Endometrial microvascular endothelial cells (primary cell): ENCODE measurements around the gene SEZ6. TPM values are rescaled to one million over a fixed set of nuclear protein-coding genes. Genes with fewer than 3 reads are reported as not detected.

ENCODE experiments used
- in situ Hi-C: cut with HindIII; loops from 2 replicates; pipeline ENCODE4 v1.10.0; 2017; ENCODE audit warnings: low sequenced_read_pairs, low pct_unique_long_range_greater_than_20kb; ENCODE audit errors: inconsistent ontology term
- total RNA-seq: library from RNA; depleted of rRNA; stranded (reverse); fragments of >200 nt; gene quantifications from one replicate; pipeline ENCODE4 v1.2.3, GENCODE V29; 2015; ENCODE audit errors: inconsistent ontology term

SEZ6 gene, protein sequence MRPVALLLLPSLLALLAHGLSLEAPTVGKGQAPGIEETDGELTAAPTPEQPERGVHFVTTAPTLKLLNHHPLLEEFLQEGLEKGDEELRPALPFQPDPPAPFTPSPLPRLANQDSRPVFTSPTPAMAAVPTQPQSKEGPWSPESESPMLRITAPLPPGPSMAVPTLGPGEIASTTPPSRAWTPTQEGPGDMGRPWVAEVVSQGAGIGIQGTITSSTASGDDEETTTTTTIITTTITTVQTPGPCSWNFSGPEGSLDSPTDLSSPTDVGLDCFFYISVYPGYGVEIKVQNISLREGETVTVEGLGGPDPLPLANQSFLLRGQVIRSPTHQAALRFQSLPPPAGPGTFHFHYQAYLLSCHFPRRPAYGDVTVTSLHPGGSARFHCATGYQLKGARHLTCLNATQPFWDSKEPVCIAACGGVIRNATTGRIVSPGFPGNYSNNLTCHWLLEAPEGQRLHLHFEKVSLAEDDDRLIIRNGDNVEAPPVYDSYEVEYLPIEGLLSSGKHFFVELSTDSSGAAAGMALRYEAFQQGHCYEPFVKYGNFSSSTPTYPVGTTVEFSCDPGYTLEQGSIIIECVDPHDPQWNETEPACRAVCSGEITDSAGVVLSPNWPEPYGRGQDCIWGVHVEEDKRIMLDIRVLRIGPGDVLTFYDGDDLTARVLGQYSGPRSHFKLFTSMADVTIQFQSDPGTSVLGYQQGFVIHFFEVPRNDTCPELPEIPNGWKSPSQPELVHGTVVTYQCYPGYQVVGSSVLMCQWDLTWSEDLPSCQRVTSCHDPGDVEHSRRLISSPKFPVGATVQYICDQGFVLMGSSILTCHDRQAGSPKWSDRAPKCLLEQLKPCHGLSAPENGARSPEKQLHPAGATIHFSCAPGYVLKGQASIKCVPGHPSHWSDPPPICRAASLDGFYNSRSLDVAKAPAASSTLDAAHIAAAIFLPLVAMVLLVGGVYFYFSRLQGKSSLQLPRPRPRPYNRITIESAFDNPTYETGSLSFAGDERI
- not detected for total RNA-seq

DNA sequence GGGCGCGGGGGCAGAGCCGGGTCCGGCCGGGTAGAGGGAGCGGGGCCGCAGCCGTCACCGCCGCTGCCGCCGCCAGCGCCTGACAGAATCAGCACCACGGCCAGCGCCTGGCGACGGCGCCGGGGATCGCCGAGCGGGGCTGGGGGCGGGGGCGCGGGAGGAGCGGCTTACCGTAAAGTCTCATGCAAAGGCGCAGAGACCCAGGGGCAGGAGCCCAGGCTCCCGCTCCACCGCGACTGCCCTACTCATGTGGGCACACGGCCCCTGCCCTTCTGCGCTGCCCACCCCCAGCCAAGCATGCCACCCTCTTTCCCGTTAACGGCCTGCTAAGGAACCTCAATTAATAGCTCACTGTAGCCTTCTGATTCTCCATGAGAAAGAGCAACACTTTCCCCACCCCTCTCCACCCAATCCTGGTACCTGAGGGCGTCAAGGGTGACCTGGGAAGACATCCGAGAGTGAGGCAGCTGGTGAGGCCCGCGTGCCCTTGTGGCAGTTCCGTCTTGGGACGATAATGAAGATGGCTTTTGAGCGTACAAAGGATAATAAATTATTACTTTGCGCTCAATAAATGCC lies at the start of gene SEZ6:
Gene SEZ6 (minus strand): TSS at position 98 of the 576 bp plus-strand sequence. CDS start 164 bp downstream, outside the sequence.
- in situ Hi-C loops: no loop called here

DNA sequence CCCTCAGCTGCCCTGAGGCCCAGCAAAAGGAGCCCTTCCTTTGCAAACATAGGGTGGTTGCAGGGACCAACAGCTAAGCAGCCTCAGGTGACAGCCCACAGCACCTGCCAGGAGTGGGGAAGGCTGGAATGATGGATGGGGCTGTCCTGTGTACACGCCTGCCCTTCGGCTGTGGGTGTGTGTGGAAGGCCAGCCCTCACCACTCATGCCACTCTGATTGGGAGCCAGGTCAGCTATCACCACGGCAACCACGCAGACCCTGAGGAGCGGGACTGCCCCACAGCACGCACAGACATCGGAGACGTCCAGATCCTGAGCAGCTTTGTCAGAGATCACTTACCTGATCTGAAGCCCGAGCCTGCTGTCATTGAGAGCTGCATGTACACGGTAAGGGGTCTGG lies 49.0 kb upstream of the SEZ6 start:
- in situ Hi-C loops: no loop called here

DNA sequence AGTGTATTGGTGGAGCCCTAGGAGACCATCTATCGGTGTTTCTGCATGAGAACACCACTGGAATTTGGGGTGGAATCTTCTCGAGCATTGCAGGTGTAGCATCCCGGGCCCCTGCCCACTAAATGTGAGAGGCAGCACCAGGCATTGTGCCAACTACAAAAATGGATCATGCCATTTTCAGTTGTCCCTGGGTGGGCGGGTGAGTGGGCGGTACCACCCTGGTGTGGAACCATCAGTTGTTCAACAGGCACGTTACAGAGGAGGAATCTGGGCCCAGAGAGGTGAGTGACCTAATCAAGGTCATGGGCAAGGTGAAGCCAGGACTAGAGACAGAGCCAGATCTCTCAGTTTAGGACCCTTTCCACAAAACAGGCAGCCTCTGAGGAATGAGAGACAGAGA lies 45.9 kb upstream of the SEZ6 start:
- in situ Hi-C loops: no loop called here

DNA sequence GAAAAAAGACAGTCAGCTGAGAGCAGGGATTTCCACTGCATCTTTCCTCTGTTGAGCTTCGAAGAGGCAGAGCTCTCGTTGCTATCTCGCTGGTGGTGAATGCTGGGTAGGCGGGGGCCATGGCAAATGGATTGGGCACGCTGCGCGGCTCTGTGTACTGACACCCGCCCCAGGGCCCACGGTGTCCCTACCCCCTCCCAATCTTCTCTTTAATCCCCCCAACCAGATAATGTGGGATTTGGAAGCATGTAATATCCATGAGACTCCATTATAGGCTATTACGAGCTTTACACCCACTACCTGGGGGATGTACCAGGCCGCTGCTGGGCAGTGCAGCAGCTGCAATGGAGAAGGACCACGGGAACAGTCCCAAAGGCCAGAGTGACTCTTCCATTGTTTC lies 45.4 kb upstream of the SEZ6 start:
- in situ Hi-C loops: no loop called here

DNA sequence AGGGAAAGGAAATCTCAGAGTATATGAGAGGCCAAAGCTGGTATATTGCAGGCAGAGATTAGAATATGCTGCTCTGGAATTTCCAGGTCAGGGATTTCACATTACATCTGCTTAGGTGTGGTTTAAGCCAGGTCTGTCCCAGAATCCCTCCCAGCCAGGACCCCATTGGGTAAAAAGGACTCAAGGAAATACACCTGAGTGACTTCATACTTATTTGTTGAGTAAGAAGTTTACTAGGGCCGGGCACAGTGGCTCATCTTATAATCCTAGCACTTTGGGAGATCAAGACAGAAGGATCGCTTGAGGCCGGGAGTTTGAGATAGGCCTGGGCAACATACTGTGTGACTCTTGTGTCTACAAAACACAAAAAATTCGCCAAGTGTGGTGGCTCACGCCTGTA lies 44.3 kb upstream of the SEZ6 start:
- in situ Hi-C loops: no loop called here

DNA sequence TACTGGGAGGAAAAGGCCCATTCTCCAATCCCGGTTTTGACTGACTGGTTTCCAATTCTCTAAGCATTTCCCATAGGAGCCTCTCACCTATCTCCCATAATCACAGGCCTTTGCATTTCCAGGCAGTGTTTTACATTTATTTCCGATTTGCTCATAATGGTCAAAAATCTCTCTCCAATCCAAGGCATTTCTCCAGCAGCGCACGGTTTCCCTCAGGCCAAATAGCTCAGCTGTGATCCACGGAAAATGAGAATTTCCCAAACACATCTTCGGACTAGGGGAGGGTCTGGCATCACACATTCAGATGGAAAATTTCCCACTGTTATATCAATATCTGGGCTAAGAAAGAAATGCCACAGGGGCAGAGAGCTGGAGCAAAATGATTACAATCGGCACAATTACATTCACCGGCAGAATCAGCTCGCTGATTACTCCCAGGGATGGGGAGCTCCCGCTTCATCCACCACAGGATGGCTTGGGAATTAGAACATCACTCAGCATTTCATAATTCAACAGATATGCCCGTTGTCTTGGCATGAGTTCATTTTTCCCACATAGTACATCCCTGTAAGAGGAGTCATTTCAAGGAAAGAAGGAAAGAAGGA lies 43.8 kb upstream of the SEZ6 start:
- in situ Hi-C loops: no loop called here

DNA sequence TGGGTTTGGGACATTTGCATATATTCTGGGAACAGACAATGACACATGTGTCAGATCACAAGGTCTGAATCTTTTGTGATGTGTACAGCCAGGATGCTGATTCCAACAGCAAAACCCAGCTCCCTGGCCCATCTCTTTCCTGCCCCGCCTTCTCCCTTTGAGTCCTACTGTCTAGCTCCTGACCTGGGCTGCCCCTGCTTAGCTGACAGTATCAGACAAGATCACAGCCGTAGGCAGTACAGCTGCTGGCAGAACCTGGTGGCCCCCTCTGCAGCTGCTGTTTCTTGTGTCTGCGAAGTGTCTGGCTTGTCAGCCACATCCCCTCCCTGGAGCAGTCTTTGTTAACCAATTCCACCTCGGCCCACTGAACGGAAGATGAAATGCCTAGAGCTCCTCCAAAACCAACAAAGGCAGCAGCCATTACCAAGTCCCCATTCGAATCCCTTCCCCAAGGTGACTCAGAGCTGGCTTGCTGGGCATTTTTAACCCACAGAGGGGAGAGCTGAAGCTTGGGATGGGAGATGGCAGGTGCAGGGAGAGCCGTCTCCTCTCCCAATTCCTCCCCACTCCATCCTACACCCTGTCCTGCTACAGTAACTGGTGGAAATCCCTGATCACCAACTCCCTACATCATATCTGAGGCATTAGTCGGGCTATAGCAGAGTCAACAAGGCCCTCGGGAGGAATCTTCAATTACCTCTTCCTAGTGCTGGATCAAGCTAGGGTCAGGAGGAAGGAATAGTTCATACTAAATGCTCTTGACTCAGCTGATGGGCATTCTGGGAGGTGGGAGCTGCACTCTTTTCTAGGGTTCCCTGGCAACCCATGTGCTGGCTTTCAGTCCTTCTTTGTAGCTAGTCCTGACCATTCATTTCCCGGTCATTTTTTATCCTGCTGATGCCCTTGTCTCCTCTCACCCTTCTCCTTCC lies 42.9 kb upstream of the SEZ6 start:
- in situ Hi-C loops: no loop called here

DNA sequence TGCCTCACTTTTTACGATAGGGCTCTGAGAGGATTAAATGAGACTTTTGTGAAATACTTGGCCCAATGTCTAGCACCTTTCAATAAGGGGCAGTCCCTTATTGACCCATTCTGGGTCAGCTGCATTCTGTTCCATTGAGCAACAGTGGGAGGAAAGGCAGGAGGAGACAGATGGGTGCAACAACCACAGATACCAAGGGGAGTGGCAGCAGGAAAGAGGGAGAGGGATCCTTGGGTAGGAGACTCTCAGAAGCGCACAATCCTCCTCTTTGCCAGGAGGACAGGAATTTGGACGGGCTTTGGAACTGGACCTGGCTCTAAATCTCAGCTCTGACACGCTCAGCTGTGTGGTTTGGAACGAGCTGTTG lies 40.6 kb upstream of the SEZ6 start:
- in situ Hi-C loops: no loop called here

DNA sequence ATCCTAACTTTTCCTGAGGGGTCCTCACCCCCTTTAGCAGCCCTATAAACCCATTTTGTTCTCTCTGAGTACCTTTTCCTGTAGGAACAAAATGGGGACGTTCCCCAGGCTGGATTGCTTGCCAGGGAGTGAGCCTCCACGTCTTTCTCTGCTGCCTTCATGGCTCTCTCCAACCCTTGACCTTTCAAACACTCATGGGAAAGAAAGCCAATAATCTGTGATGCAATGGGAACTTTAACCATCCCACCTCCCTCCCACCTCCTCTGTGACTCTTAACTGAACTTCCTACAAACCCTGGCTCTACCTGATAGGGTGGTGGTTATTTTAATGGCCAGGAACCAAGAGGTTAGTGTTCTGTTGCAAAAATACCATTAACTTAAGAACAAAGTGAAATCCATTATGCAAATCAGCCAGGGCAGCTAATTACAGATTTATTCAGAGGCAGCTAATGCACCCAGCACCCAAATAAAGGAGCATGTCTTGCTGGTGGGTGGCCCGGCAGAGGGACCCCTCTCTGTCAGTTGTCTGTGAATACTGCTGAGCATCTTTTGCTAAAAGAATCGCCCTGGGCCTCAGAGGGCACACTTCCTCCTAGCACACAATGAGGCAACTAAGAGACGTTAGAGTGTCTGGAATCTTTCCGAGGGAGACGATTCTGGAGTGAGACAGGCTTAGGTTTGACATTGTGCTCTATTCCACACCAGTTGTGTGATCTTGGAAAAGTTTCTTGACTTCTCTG lies 40.1 kb upstream of the SEZ6 start:
- in situ Hi-C loops: no loop called here

DNA sequence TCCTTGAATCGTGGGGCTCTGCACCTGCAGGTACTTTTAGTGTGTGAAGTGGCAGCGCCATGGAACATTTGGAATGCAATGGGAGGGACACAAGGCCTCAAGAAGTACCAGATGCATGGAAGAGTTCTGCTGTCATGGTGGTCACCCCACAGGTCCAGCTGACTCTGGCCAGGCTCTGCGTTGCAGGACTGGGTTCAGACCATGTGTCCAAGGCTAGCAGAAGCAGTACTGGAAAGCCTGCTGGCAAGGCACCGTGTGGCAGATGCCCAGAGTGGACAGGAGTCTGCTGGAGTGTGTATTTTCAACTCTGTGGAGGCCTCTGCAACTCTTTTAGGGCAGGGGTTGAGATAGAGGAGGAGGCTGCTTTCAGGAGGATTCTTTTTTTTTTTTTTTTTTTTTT lies 39.2 kb upstream of the SEZ6 start:
- in situ Hi-C loops: no loop called here

DNA sequence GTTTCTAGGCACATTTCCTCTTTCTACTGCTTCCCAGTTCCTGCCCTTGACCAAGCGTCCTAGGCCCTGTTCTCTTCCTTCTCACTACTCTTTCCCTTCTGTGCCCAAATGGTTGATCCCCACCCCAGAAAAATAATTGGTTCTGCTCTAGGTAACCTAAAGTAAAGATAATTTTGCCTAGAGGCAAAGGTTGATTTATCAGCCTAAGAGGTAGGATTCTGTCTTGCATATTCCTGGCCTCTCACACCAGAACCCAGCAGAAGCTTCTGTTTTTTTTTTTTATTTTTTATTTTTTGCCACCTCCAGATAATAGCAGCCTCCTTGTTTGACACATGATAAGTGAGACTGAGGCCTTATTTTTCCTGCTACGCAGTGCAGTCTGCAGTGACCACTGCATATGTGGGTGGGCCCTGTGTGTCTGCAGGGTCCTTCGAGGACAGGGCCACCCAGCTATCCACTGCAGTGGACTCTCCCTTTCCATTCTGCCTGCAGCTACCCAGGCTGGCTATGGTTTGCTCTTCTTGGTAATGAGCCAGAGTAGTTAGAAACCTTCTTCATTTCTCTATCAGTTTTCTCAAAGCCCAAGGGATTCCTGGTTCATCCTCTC lies 37.8 kb upstream of the SEZ6 start:
- in situ Hi-C loops: no loop called here

DNA sequence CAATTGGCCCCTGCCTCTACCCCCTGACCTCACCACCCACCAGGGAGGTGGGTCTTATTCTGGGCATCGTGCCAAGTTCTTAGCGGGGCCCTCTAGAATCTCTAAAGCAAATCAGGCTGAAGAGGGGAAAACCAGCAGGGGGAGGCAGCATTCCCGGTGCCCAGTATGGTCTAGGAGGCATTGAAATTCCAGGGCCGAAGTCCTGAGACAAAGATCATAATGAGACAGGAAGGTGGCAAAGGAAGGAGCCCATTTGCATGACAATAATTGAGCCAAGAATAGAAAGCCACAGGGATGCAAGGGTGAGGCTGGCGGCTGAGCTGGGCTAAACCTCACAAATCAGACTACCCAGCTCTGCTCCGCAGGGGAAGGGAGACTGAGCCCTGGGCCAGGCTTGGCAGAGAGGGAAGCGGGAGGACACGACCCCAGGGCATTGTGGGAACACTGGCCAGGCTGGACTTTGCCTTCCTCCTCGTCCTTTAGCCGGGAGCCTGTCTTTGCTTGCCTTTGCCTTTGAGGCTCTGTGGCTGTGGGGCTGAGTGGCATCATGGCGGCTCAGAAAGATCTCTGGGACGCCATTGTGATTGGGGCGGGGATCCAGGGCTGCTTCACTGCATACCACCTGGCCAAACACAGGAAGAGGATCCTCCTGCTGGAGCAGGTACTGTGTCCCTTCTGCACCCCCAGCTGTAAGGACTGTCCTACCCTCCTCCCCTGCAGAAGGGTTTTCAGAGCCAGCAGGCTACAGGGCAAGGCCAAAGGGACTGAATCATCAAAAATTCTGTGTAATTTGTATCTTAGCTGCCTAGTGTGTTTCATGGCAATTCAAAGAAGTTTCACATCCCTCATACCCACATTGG lies 37.1 kb upstream of the SEZ6 start, which contains the start of gene PIPOX:
Gene PIPOX (plus strand): TSS at position 463 of the 860 bp plus-strand sequence. CDS start 85 bp downstream, at position 548.
- in situ Hi-C loops: no loop called here

DNA sequence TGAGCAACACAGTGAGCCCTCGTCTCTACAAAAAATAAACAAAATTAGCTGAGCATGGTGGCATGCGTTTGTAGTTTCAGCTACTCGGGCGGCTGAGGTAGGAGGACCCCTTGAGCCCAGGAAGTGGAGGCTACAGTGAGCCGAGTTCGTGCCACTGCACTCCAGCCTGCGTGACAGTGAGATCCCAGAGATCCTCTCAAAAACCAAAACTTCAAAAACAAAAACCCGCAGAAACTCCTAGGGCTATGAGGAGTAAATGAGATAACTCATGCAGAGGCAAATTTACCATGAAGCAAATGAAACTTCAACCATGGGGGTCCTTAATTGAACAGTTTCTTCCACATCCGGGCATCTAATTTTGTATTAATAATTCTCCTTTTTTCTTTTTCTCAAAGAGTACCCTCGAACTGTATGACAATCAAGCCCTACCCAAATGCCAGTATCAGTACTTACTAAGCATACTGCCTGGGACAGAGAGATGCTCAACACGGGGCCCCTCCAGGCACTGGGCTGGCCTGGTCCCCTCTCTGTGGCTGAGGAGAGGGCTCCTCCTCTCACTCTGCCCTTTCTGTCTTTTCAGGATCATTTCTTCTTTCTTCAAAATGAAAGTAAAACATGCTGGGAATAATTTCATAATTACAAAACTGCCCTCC lies 36.3 kb upstream of the SEZ6 start:
- in situ Hi-C loops: no loop called here

DNA sequence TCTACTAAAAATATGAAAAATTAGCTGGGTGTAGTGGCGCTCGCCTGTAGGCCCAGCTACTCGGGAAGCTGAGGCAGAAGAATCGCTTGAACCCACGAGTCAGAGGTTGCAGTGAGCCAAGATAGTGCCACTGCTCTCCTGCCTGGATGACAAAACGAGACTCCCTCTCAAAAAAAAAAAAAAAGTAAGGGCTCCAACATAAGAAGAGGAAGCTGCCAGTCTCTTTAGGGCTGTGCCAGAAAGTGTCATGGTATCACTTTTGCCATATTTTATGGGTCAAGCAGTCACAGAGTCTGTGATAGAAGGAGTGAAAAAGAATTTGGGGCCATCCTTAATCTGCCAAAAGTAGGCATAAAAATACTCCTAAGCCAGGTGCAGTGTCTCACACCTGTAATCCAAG lies 35.7 kb upstream of the SEZ6 start:
- in situ Hi-C loops: no loop called here

DNA sequence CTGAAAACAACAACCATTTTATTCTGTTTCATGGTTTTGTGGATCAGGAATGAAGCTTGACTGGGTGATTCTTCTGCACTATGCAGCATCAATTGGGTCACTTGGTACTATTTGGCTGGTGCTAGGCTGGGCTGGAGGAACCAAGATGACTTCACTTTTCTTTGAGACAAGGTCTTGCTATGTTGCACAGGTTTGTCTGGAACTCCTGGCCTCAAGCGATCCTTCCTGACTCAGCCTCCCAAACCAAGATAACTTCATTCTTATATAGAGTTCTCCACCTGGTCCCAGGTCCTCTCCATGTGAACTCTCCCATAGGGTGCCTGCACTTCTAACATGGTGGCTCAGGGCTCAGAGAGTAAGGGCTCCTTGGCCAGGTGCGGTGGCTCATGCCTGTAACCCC lies 35.3 kb upstream of the SEZ6 start:
- in situ Hi-C loops: no loop called here
